HG02588 (cell line): ENCODE data around the gene ZNF286A.
"Not testable (repeated sequence)": the region's sequence is repeated elsewhere in the genome, so short reads cannot be mapped to it uniquely, and the experiment has no call there.

Experiments
- ATAC-seq: cut with Tn5 transposase; IDR thresholded peaks from one replicate; pipeline ENCODE4 v1.9.1; 2021; ENCODE audit warnings: mild to moderate bottlenecking, moderate library complexity; ENCODE audit not compliant: unreplicated experiment

ZNF286A gene

DNA sequence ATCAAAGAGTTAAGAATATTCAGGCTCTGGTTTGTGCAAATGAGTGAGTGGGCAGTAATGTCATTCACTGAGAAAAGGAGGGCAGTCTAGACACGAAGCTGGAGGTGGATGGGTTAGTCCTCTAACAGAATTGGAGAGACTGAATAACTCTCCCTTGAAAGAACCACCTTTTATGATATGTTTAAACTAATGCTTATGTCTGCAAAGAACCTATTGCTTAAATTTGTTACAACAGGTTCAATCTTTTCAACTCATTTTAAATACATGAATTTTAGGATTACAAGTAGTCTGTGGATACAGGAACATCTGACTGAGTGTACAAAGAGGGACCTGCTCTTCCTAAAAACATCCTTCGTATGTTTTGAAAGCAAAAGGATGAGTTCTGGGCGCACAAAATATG lies 585 bp upstream of the ZNF286A start:
- not testable (repeated sequence) for ATAC-seq

- peak; percentile 0 for ATAC-seq
These were observed 385 bp downstream of the ZNF286A start for GRCh38 chr17:15699937-15700336.

DNA sequence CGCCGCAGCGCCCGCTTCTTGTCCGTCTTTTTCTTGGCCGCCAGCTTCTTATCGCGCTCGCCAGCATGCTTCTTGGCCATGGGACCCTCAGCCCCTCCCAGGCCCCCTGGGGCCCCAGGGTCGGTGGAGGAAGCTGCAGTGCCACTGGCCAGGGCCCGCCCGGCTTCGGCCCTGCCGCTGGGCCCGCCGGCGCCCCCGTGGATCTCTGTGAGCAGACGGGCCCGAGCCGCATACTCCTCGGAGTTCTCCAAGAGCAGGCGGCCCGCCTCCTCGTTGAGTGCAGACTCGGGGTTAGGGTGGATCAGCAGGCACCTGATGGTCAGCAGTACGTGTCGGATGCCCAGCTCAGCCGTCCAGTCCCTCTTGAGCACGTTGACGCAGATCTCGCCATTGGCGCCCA lies 4.7 kb downstream of the ZNF286A start:
- not testable (repeated sequence) for ATAC-seq

GRCh38 chr17:15704813-15705212 lies 5.3 kb downstream of the ZNF286A start:
- not testable (repeated sequence) for ATAC-seq

DNA sequence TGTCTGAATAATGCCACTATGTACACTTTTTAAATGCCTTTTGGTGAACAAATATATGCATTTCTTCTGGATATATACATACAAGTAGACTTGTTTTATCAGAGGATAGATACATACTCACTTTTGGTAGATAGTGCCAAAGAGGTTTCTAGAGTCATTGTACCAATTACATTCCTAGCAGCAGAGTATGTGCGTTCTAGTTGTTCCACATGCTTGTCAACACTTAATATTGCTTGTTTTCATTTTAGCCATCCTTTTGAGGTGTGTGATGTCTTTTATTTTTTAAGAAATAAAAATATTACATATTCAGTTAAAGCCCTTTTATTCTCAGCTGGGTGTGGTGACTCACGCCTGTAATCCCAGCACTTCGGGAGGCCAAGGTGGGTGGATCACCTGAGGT lies 9.3 kb downstream of the ZNF286A start:
- ATAC-seq = not testable (repeated sequence)

- ATAC-seq = not testable (repeated sequence)
These were observed 17.3 kb downstream of the ZNF286A start for GRCh38 chr17:15716601-15717563.

DNA sequence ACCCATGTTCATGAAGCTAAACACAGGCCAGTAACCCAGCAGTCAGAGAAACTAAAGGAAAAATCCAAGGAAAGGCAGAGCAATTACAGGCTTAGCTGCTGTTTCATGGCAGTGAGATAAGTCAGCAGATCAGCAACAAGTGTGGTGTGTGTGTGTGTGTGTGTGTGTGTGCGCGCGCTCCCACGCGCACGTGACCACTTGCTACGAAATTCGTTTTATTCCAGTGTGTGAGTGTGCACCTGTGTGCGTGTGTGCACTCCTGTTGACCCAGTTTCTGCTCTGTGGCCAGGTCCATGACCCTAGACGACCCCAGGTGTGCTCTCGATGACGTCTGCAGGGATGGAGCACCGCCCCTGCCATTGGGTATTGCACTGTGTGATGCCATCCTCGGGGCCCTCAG lies 31.0 kb downstream of the ZNF286A start:
- ATAC-seq = not testable (repeated sequence)

DNA sequence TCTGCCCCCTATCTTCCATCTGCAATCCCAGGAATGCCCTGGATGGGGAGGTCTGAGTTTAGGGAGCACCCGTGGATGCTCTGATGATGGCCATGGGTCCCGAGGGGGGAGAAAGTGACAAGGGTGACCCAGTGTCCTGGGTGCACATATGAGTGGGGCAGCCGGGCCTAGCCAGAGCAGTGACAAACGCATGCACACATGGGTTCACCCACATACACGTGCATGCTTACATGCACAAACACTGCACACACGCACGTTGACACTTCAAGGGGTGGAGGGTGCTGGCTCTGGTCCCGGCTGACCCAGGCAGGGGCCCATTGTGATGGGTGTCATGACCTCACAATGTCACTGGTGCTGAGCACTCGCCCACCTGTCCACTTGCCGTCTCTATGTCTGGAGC lies 32.3 kb downstream of the ZNF286A start, which contains the start of gene TBC1D26:
Gene TBC1D26 (plus strand): TSS at position 384 of the 400 bp plus-strand sequence. CDS start 3,066 bp downstream, outside the sequence.
- ATAC-seq = not testable (repeated sequence)

DNA sequence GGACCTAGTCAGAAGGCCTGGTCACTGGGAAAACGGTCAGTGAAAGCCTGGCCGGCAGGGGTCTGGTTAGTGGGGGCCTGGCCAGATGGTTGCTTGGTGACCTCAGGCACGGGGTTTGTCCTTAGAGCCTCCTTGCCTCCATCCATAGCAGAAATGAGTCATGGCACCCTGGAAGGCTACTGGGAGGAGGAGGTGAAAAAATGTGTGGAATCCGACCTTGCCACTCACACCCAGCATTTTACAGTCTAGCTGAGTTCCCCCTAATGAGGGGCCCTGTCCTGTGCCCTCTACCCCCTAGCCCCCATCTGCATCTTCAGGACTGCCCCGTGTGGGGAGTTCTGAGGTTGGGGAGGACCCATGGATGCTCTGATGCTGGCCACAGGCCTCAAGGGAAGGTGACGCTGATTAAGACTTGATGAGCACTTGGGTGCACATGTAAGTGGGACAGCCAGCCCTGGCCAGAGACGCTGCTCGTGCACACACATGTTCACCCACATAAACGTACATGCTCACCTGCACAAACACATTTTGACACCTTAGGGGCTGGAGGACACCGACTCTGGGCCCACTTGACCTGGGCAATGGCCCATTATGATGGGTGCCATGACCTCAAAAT lies 33.7 kb downstream of the ZNF286A start:
- ATAC-seq = not testable (repeated sequence)

GRCh38 chr17:15736578-15736977 lies 37.0 kb downstream of the ZNF286A start:
- ATAC-seq = not testable (repeated sequence)

DNA sequence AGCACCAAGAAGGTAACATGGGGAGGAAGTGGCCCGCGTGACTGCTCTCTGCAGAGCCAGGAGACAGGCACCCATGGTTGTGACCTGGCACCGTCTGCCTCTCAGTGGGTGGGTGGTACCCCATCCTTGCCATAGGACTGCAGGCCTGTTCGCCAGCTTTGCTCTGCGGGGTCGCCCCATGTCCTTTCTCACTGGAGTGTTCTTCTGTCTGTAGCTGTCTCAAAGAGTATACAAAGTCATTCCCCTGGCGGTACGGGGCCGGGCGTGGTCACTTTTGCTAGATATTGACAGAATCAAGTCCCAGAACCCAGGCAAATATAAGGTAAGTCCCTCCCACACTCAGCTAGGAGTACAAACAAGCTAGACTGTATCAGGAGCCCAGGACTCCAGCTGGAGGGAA lies 38.5 kb downstream of the ZNF286A start:
- no peak for ATAC-seq

DNA sequence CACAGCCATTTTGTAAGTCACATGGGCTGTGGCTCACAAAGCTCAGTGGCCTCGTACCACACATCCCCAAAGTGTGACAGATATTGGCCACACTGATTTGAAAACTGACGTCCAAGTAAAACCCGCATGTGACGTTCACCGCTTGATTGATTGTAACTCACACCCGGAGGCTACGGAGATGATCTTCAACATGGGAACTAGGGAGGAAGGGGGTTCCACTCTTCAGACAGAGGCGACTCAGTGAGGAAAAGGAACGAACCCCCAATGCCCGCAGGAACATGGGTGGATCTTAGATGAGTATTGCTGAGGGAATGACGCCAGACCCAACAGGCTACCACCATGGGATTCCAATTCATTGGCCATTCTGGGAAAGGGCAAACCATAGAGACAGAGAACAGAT lies 39.7 kb downstream of the ZNF286A start:
- not testable (repeated sequence) for ATAC-seq

DNA sequence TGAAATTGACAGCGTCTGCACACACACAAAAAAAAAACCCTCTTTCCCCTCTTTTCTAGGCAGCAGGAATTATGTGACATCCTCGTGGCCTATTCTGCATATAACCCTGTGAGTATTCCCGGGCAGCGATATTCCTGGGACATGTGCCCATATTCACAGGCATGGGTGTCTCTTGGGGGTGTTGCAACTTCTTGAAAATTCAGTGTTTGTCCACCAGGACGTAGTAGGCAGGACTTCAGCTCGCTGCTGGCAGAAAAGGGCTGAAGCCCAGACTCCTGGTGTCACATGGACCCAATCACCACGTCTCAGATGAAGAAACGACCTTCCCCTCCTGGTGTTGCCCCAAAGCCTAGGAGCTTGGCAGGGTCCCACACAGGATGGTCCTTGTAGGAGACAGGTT lies 40.5 kb downstream of the ZNF286A start:
- not testable (repeated sequence) for ATAC-seq

GRCh38 chr17:15740570-15741120 lies 41.1 kb downstream of the ZNF286A start:
- ATAC-seq = no peak

DNA sequence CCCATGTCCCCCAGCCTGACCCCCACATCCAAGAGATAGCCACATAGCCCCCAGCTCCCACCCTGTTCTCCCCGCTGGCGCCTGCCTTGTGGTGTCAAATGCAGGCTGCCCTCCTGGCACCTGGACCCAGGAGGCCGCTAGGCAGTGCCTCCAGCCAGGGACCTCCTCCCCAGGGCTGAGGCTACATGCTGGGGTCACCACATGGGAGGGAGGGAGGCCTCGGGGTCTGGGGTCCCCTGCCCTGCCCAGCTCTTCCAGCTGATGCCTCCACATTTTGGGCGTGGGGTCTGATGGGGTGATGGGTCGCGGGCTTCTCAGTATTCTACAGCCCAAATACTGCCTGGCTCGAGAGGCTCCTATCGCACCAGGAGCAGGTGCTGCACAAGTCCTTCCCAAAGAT lies 42.1 kb downstream of the ZNF286A start:
- ATAC-seq = no peak

- no peak for ATAC-seq
These were observed 42.7 kb downstream of the ZNF286A start for GRCh38 chr17:15742051-15742795.

GRCh38 chr17:15742921-15743320 lies 43.4 kb downstream of the ZNF286A start:
- no peak for ATAC-seq

- no peak for ATAC-seq
These were observed 44.6 kb downstream of the ZNF286A start for GRCh38 chr17:15744074-15744676.

DNA sequence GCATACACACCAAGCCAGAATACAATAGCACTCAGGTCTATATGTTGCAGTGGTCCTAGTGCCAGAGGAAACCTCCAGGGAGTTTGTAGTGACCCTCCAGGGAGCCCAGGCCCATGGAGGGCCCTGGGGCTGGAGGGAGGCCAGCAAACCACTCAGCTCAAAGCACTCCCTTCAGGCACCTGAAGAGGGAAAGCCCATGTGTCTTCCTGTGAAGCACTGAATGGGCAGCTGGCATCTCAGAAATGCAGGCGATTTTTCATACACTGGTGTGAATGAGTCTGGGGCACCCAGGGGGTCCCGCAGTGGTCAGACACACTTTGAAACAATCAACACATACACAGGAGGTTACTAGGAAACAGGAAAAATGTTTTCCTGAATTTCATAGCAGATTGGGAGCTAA lies 45.3 kb downstream of the ZNF286A start:
- ATAC-seq = no peak

DNA sequence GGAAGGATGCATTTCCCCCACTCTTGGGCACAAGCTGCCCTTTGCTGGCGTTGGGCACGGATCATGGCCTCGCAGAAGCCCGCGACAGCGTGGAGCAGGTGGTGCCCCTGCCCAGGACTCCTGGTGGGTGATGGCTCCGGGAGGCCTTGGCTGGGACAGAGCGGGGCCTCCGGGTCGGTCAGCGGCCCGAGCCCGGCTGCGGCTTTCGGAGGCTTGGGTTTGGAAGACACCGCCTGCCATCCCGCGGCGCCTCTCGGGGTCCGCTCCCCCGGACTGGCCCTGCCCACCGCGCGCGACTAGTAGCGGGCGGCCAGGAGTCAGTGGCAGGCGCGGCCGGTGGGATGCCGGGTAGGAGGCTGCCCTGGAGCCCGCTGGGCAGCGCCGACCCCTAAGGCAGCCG lies 49.9 kb downstream of the ZNF286A start:
- ATAC-seq = not testable (repeated sequence)
